Hepatocyte (in vitro differentiated cells): ENCODE results near the gene ITGB2. TPM values are rescaled to one million over a fixed set of nuclear protein-coding genes. Genes with fewer than 3 reads are reported as not detected.
A peak's percentile ranks its signal among the peaks of the same experiment; 100 is the strongest.
"Not testable (repeated sequence)": the region's sequence is repeated elsewhere in the genome, so short reads cannot be mapped to it uniquely, and the experiment has no call there.

Experiments used
- DNase-seq: peaks from one replicate; pipeline ENCODE4 v3.0.0-alpha.2; 2016; ENCODE audit warnings: low spot score
- H2AFZ ChIP-seq: fragments of 200-600 bp; sonication (generic); 2 replicates; pipeline ENCODE4 v1.6.0; 2016; ENCODE audit warnings: antibody characterized with exemption, mild to moderate bottlenecking
- H3K27ac ChIP-seq: fragments of 200-600 bp; sonication (generic); 2 replicates; pipeline ENCODE4 v1.5.1; 2016; ENCODE audit warnings: mild to moderate bottlenecking
- H3K27me3 ChIP-seq: fragments of 200-600 bp; sonication (generic); 2 replicates; pipeline ENCODE4 v1.6.1; 2016
- H3K36me3 ChIP-seq: fragments of 200-600 bp; sonication (generic); replicated peaks from 2 replicates; pipeline ENCODE4 v1.5.1; 2016; ENCODE audit warnings: low read depth; ENCODE audit not compliant: insufficient read depth
- H3K4me1 ChIP-seq: fragments of 200-600 bp; sonication (generic); 2 replicates; pipeline ENCODE4 v1.5.1; 2016; ENCODE audit warnings: mild to moderate bottlenecking, moderate library complexity; ENCODE audit not compliant: insufficient read depth
- H3K4me2 ChIP-seq: fragments of 200-600 bp; sonication (generic); 2 replicates; pipeline ENCODE4 v1.6.0; 2016
- H3K4me3 ChIP-seq: fragments of 200-600 bp; sonication (generic); 2 replicates; pipeline ENCODE4 v1.5.1; 2016; ENCODE audit warnings: mild to moderate bottlenecking
- H3K79me2 ChIP-seq: fragments of 200-600 bp; sonication (generic); 2 replicates; pipeline ENCODE4 v1.6.0; 2017; ENCODE audit warnings: mild to moderate bottlenecking
- H3K9me2 ChIP-seq: fragments of 200-600 bp; sonication (generic); replicated peaks from 2 replicates; pipeline ENCODE4 v1.6.0; 2017; ENCODE audit warnings: mild to moderate bottlenecking; ENCODE audit not compliant: insufficient read depth
- H3K9me3 ChIP-seq: fragments of 200-600 bp; sonication (generic); 2 replicates; pipeline ENCODE4 v1.5.1; 2016; ENCODE audit warnings: low read depth, mild to moderate bottlenecking
- H4K20me1 ChIP-seq: fragments of 200-600 bp; sonication (generic); 2 replicates; pipeline ENCODE4 v1.6.0; 2016; ENCODE audit warnings: mild to moderate bottlenecking; ENCODE audit not compliant: insufficient read depth, poor library complexity, severe bottlenecking
- EZH2 ChIP-seq: fragments of 200-600 bp; sonication (generic); IDR thresholded peaks from 2 replicates; pipeline ENCODE4 v1.6.1; 2016; ENCODE audit warnings: antibody characterized with exemption, mild to moderate bottlenecking, borderline replicate concordance
- EZH2phosphoT487 ChIP-seq: fragments of 200-600 bp; sonication (generic); IDR thresholded peaks from one replicate; pipeline ENCODE4 v1.6.1; 2018; ENCODE audit warnings: antibody characterized with exemption, mild to moderate bottlenecking, low read depth, moderate library complexity; ENCODE audit not compliant: unreplicated experiment, severe bottlenecking
- WGBS: methylation state at CpG from one replicate; pipeline ENCODE4 v1.1.6; 2016; ENCODE audit warnings: low lambda C conversion rate; ENCODE audit errors: missing lambda C conversion rate; 5-methylcytosine and 5-hydroxymethylcytosine counted together
- polyA plus RNA-seq: library from polyadenylated mRNA; unstranded; fragments of >200 nt; fragmentation: Nextera tagmentation; extraction: Ambion mirVana; gene quantifications from 2 replicates; pipeline ENCODE4 v1.2.1, GENCODE V29; 2016
- total RNA-seq: library from RNA; depleted of rRNA; stranded (reverse); fragments of >200 nt; gene quantifications from 2 replicates; pipeline ENCODE4 v1.2.3, GENCODE V29; 2014
- TF ChIP-seq, protein P1 (sequence below): fragments of 200-600 bp; sonication (generic); IDR thresholded peaks from 2 replicates; pipeline ENCODE4 v1.5.1; 2016; ENCODE audit warnings: antibody characterized with exemption, mild to moderate bottlenecking; ENCODE audit not compliant: poor library complexity

Gene ITGB2
- total and polyA plus RNA-seq, 2 experiments from 2014 or later: 3.8 to 4.2 TPM

DNA sequence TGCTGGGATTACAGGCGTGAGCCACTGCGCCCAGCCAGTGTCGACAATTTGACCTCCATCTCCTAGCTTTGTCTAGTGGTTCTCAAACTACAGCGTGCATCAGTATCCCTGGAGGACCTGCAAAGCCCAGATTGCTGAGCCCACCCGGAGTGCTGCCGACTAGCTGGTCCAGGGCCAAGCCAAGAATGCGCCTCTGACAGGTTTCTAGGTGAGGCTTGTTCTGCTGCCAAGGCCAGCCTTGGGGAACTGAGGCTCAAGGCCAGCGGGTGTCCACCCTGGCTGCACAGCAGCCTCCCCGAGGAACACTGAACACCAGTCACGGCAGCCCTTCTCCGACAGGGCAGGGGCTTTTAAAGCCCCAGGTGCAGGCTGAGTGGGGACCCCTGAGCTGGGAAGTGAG, 37.4 kb downstream of the ITGB2 start:
- Histone ChIP-seq H3K9me2 (no peaks in the 10 kb centered on the region), H3K4me3 (no peak overlapping the region), H3K79me2 (no peaks in the 10 kb centered on the region), H3K4me1 (peaks cover 9% of the 10 kb centered on the region), H3K9me3 (no peaks in the 10 kb centered on the region), H3K27me3 (no peaks in the 10 kb centered on the region), H3K27ac (no peak overlapping the region), H4K20me1 (no peaks in the 10 kb centered on the region), H3K4me2 (no peak overlapping the region), H2AFZ (no peak overlapping the region), H3K36me3 (no peaks in the 10 kb centered on the region)
- TF ChIP-seq EZH2 (no peak), EZH2phosphoT487 (no peak)
- TF ChIP-seq, protein P1, sequence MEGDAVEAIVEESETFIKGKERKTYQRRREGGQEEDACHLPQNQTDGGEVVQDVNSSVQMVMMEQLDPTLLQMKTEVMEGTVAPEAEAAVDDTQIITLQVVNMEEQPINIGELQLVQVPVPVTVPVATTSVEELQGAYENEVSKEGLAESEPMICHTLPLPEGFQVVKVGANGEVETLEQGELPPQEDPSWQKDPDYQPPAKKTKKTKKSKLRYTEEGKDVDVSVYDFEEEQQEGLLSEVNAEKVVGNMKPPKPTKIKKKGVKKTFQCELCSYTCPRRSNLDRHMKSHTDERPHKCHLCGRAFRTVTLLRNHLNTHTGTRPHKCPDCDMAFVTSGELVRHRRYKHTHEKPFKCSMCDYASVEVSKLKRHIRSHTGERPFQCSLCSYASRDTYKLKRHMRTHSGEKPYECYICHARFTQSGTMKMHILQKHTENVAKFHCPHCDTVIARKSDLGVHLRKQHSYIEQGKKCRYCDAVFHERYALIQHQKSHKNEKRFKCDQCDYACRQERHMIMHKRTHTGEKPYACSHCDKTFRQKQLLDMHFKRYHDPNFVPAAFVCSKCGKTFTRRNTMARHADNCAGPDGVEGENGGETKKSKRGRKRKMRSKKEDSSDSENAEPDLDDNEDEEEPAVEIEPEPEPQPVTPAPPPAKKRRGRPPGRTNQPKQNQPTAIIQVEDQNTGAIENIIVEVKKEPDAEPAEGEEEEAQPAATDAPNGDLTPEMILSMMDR: no peak
- DNase-seq: no peak
- 96% methylated on average over 11 of the region's 11 CpGs for WGBS

DNA sequence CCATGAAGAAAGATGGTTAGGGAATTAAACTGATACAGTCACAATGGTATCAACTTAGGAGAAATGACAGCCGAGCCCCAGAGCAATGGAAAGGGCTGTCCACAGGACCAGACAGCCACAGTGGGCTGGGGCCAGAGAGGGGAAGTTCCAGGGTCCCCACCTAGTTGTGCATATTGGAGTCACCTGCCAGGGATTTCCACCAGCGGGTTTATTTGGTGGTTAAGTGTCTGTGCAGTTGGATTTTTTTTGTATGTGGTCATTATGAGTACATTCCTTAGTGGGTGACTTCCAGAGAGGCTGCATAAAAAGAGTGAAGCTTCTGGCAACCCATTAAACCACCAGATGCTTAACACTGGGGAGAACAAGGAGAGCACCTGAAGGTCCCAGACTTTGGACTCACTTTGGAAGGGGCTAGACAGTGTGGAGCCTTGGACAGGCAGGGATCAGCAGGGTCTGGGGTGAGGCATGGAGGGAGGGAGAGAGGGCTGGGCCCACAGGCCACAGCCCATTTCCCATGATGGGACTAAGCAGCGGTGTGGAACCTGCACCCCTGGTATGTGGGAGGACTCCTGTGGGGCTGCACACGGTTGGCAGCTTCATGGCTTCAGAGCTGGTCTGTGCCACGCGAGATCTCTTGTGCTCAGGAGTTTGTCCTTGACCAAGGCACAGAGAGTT, 39.4 kb downstream of the ITGB2 start:
- H4K20me1 ChIP-seq: no peaks in the 10 kb centered on the region
- H3K36me3 ChIP-seq: no peaks in the 10 kb centered on the region
- no peak overlapping the region for H2AFZ ChIP-seq
- H3K27ac ChIP-seq: peak overlapping the region; percentile 1
- H3K4me2 ChIP-seq: no peak overlapping the region
- no peaks in the 10 kb centered on the region for H3K79me2 ChIP-seq
- no peaks in the 10 kb centered on the region for H3K9me2 ChIP-seq
- TF ChIP-seq EZH2: no peak
- TF ChIP-seq EZH2phosphoT487: no peak
- TF ChIP-seq, protein P1: no peak
- H3K4me3 ChIP-seq: no peak overlapping the region
- no peak for DNase-seq
- H3K9me3 ChIP-seq: no peaks in the 10 kb centered on the region
- WGBS: 78% methylated on average over 6 of the region's 6 CpGs
- H3K27me3 ChIP-seq: no peaks in the 10 kb centered on the region
- H3K4me1 ChIP-seq: peaks cover 9% of the 10 kb centered on the region

DNA sequence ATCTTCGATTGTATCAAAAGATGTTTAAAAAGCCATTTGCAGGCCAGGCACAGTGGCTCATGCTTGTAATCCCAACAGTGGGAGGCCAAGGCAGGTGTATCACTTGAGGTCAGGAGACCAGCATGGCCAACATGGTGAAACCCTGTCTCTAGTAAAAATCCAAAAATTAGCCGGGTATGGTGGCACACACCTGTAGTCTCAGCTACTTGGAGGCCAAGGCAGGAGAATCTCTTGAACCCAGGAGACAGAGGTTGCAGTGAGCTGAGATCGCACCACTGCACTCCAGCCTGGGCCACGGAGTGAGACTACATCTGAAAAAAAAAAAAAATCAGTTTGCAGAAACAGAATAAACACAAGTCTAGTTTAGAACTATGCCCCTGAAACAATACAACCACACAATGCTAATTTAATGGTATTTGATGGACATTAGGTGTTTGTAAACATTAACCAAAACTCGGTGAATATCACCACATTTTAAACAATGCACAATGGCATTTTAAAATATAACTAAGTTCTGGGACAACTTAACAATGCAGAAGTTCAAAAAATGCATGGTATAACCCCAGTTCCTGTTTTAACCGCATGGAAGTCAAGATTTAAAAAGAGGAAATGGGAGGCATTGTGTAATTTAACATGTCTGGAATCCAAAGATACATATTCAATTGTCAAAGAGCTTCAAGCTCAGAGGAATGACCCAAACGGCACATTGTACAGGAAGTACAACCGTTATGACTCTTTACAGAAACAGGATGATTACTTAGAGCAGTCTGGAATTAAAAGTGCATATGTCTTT, 40.1 kb downstream of the ITGB2 start:
- peak overlapping the region; percentile 1 for H3K27ac ChIP-seq
- peaks cover 9% of the 10 kb centered on the region for H3K4me1 ChIP-seq
- no peaks in the 10 kb centered on the region for H3K79me2 ChIP-seq
- TF ChIP-seq, protein P1: no peak
- TF ChIP-seq EZH2phosphoT487: no peak
- no peak for TF ChIP-seq EZH2
- no peaks in the 10 kb centered on the region for H3K36me3 ChIP-seq
- no peak overlapping the region for H2AFZ ChIP-seq
- H3K4me3 ChIP-seq: no peak overlapping the region
- H3K4me2 ChIP-seq: no peak overlapping the region
- DNase-seq: no peak
- WGBS: 63% methylated on average over 8 of the region's 8 CpGs
- H3K9me3 ChIP-seq: no peaks in the 10 kb centered on the region
- no peaks in the 10 kb centered on the region for H3K27me3 ChIP-seq
- no peaks in the 10 kb centered on the region for H3K9me2 ChIP-seq
- no peaks in the 10 kb centered on the region for H4K20me1 ChIP-seq

DNA sequence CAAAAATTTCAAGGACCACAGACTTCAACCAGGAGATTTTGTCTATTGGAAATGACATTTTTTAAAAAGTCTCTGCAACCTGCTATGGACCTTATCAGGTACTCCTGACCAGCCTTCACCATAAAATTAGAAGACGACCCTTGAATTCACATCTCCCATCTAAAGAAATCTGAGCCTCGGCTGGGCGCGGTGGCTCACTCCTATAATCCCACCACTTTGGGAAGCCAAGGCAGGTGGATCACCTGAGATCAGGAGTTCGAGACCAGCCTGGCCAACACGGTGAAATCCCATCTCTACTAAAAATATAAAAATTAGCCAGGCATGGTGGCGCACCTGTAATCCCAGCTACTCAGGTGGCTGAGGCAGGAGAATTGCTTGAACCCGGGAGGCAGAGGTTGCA, 41.5 kb downstream of the ITGB2 start:
- peak overlapping the region; percentile 88 for H3K27ac ChIP-seq
- H2AFZ ChIP-seq, H3K79me2 ChIP-seq, H4K20me1 ChIP-seq, H3K4me1 ChIP-seq, H3K9me3 ChIP-seq, H3K9me2 ChIP-seq, H3K27me3 ChIP-seq, H3K36me3 ChIP-seq, H3K4me3 ChIP-seq, DNase-seq, H3K4me2 ChIP-seq: not testable (repeated sequence)
- WGBS: 97% methylated on average over 8 of the region's 8 CpGs
